Adrenal gland (tissue), 5 donors: ENCODE data around the gene PACC1.

Source experiments
- CTCF ChIP-seq, 6 experiments: fragments of 450-650 bp in 4 of 6; fragments of 200-600 bp in 2 of 6; sonication (generic) in 1 of 6; IDR thresholded peaks; 1 replicate in 5 of 6; 2 replicates in 1 of 6; pipeline versions ENCODE4 v1.5.1 to v1.8.0; 2016 to 2021; ENCODE audit warnings: antibody characterized with exemption in 6 of 6, mild to moderate bottlenecking in 2 of 6, moderate library complexity in 1 of 6
- POLR2A ChIP-seq, 2 donors: fragments of 450-650 bp; IDR thresholded peaks; one replicate each; pipeline ENCODE4 v1.6.1; 2017; ENCODE audit warnings: antibody characterized with exemption in 2 of 2, mild to moderate bottlenecking in 2 of 2, moderate library complexity in 1 of 2
- donor health status: DM: no; HTN: no; CAD: no.

DNA sequence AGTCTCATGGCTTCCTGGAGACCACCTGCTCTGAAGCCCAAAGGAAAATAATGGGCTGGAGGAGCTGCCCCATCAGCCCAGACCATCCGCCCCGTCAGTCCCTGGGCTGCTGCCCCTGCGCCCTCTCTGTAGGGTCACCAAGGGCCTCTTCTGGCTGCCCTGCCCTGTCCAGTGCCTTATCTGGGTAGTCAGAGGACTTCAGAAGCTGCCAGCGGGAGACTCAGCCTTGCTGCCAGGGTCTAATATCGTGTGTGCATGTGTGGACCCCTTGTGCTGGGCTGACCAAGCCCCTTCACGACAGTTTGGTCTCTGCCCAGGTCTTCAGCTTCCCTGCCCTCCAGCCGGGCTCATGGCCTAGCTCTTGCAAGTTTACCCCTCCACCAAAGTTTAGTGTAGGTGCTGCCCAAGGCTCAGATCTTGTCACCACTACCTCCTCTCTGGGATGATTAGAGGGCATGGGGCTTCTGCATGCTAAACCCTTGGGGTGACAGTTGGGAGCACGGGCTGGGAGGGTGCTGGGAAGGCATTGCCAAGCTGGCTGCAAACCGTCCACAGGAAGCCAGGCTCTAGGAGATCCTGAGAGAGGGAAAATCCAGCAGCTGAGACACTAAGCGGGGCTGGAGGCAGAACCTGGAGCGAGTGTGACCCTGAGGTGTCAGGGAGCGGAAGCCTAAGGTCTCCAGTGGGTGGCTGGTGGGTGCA lies 38.6 kb upstream of the PACC1 start:
- TF ChIP-seq CTCF (IDR thresholded peaks at IDR 0.05) (no peak), POLR2A (IDR thresholded peaks at IDR 0.05) (no peak)
